H9 (cell line): ENCODE measurements around the gene SLC8B1. TPM values are rescaled to one million over a fixed set of nuclear protein-coding genes. Genes with fewer than 3 reads are reported as not detected.
A peak's percentile ranks its signal among the peaks of the same experiment; 100 is the strongest.
"Not testable (repeated sequence)": the region's sequence is repeated elsewhere in the genome, so short reads cannot be mapped to it uniquely, and the experiment has no call there.

ENCODE experiments used
- DNase-seq: peaks from one replicate; pipeline ENCODE4 v3.0.0-alpha.2; 2017
- H2AFZ ChIP-seq: one replicate; pipeline ENCODE4 v1.6.1; 2013; ENCODE audit warnings: mild to moderate bottlenecking, low read length, control low read depth, moderate library complexity
- H2AK5ac ChIP-seq: 2 replicates; pipeline ENCODE4 v1.6.1; 2013; ENCODE audit warnings: low read length, control low read depth, mixed read lengths; ENCODE audit not compliant: insufficient read length
- H2BK120ac ChIP-seq: one replicate; pipeline ENCODE4 v1.6.1; 2013; ENCODE audit warnings: low read depth, mild to moderate bottlenecking, low read length, control low read depth, inconsistent platforms; ENCODE audit not compliant: poor library complexity, severe bottlenecking
- H2BK12ac ChIP-seq: 2 replicates; pipeline ENCODE4 v1.6.1; 2013; ENCODE audit warnings: low read length, control low read depth, mixed read lengths, low read depth; ENCODE audit not compliant: insufficient read length
- H2BK15ac ChIP-seq: 2 replicates; pipeline ENCODE4 v1.6.1; 2013; ENCODE audit warnings: low read depth, low read length, control low read depth
- H2BK20ac ChIP-seq: one replicate; pipeline ENCODE4 v1.6.1; 2013; ENCODE audit warnings: low read depth, mild to moderate bottlenecking, low read length, control low read depth, inconsistent platforms; ENCODE audit not compliant: poor library complexity, severe bottlenecking
- H2BK5ac ChIP-seq: 2 replicates; pipeline ENCODE4 v1.6.1; 2013; ENCODE audit warnings: low read length, control low read depth, mixed read lengths; ENCODE audit not compliant: insufficient read length
- H3K14ac ChIP-seq: 2 replicates; pipeline ENCODE4 v1.6.1; 2013; ENCODE audit warnings: low read length, control low read depth; ENCODE audit not compliant: insufficient read depth
- H3K18ac ChIP-seq: 2 replicates; pipeline ENCODE4 v1.6.1; 2013; ENCODE audit warnings: low read depth, mild to moderate bottlenecking, mixed read lengths, low read length, control low read depth; ENCODE audit not compliant: insufficient read length
- H3K23ac ChIP-seq: 2 replicates; pipeline ENCODE4 v1.6.1; 2013; ENCODE audit warnings: low read length, control low read depth, mixed read lengths, low read depth; ENCODE audit not compliant: insufficient read length
- H3K23me2 ChIP-seq: 2 replicates; pipeline ENCODE4 v1.6.1; 2013; ENCODE audit warnings: low read depth, mild to moderate bottlenecking, mixed read lengths, low read length, control low read depth; ENCODE audit not compliant: insufficient read length, poor library complexity, severe bottlenecking
- H3K27ac ChIP-seq: 2 replicates; pipeline ENCODE4 v1.5.1; 2013; ENCODE audit warnings: low read length, control low read depth, mixed read lengths, low read depth; ENCODE audit not compliant: insufficient read length
- H3K27me3 ChIP-seq: 2 replicates; pipeline ENCODE4 v1.6.1; 2013; ENCODE audit warnings: low read length, control low read depth, inconsistent platforms; ENCODE audit not compliant: insufficient read depth
- H3K4ac ChIP-seq: 2 replicates; pipeline ENCODE4 v1.6.1; 2013; ENCODE audit warnings: low read depth, mild to moderate bottlenecking, control low read depth, inconsistent platforms, low read length, moderate library complexity
- H3K4me1 ChIP-seq: 2 replicates; pipeline ENCODE4 v1.6.1; 2013; ENCODE audit warnings: low read length, control low read depth, inconsistent platforms; ENCODE audit not compliant: insufficient read depth
- H3K4me2 ChIP-seq: 2 replicates; pipeline ENCODE4 v1.6.1; 2013; ENCODE audit warnings: low read length, control low read depth, mixed read lengths; ENCODE audit not compliant: insufficient read length, insufficient read depth
- H3K56ac ChIP-seq: 2 replicates; pipeline ENCODE4 v1.6.1; 2013; ENCODE audit warnings: low read depth, mild to moderate bottlenecking, mixed read lengths, low read length, control low read depth; ENCODE audit not compliant: insufficient read length
- H3K79me1 ChIP-seq: 2 replicates; pipeline ENCODE4 v1.6.1; 2013; ENCODE audit warnings: low read depth, mild to moderate bottlenecking, moderate library complexity, low read length, control low read depth, inconsistent platforms; ENCODE audit not compliant: insufficient read depth, poor library complexity, severe bottlenecking
- H3K79me2 ChIP-seq: 2 replicates; pipeline ENCODE4 v1.6.1; 2013; ENCODE audit warnings: low read length, control low read depth, inconsistent platforms; ENCODE audit not compliant: insufficient read depth
- H3K9ac ChIP-seq: 2 replicates; pipeline ENCODE4 v1.6.1; 2013; ENCODE audit warnings: low read length, control low read depth, mixed read lengths; ENCODE audit not compliant: insufficient read length; ENCODE audit errors: extremely low read depth
- H3K9me3 ChIP-seq: one replicate; pipeline ENCODE4 v1.6.1; 2013; ENCODE audit warnings: low read depth, low read length, inconsistent platforms; ENCODE audit not compliant: control insufficient read depth
- H3T11ph ChIP-seq: one replicate; pipeline ENCODE4 v1.6.1; 2013; ENCODE audit warnings: mild to moderate bottlenecking, low read length, control low read depth, inconsistent platforms
- H4K20me1 ChIP-seq: one replicate; pipeline ENCODE4 v1.6.1; 2013; ENCODE audit not compliant: control insufficient read depth, insufficient read length, insufficient read depth
- H4K5ac ChIP-seq: 2 replicates; pipeline ENCODE4 v1.6.1; 2013; ENCODE audit warnings: low read depth, mild to moderate bottlenecking, mixed read lengths, low read length, control low read depth; ENCODE audit not compliant: insufficient read length
- H4K8ac ChIP-seq: replicated peaks from 2 replicates; pipeline ENCODE4 v1.6.1; 2013; ENCODE audit warnings: low read length, control low read depth, mixed read lengths, low read depth; ENCODE audit not compliant: insufficient read length
- H4K91ac ChIP-seq: 2 replicates; pipeline ENCODE4 v1.6.1; 2013; ENCODE audit warnings: low read depth, mild to moderate bottlenecking, moderate library complexity, mixed read lengths, low read length, control low read depth; ENCODE audit not compliant: insufficient read length
- H3K27ac Mint-ChIP-seq, 3 experiments: 2 replicates in 2 of 3; 3 replicates in 1 of 3; pipeline ENCODE4 v1.8.0; 2020 to 2021; ENCODE audit warnings: mixed read lengths in 3 of 3, mild to moderate bottlenecking in 1 of 3, moderate library complexity in 1 of 3
- H3K27me3 Mint-ChIP-seq: 2 replicates; pipeline ENCODE4 v1.8.0; 2021; ENCODE audit warnings: low read depth, mild to moderate bottlenecking, moderate library complexity, mixed read lengths
- H3K36me3 Mint-ChIP-seq, 3 experiments: 2 replicates in 2 of 3; 3 replicates in 1 of 3; pipeline ENCODE4 v1.8.0; 2020 to 2021; ENCODE audit warnings: low read depth in 3 of 3, mixed read lengths in 3 of 3; ENCODE audit not compliant: insufficient read depth in 1 of 3
- H3K4me1 Mint-ChIP-seq, 2 experiments: 2 replicates each; pipeline ENCODE4 v1.8.0; 2020; ENCODE audit warnings: mixed read lengths in 2 of 2
- H3K4me3 Mint-ChIP-seq, 2 experiments: 2 replicates in 1 of 2; 3 replicates in 1 of 2; pipeline ENCODE4 v1.8.0; 2020 to 2021; ENCODE audit warnings: mild to moderate bottlenecking in 2 of 2, mixed read lengths in 2 of 2, moderate library complexity in 1 of 2
- H3K9me3 Mint-ChIP-seq, 2 experiments: 2 replicates in 1 of 2; 3 replicates in 1 of 2; pipeline ENCODE4 v1.8.0; 2020; ENCODE audit warnings: mild to moderate bottlenecking in 2 of 2, mixed read lengths in 2 of 2, moderate library complexity in 1 of 2
- WGBS: extraction: QIAGEN DNeasy Blood & Tissue Kit; methylation state at CpG from one replicate; pipeline ENCODE4 v1.1.7; 2013; ENCODE audit warnings: missing lambda C conversion rate, low lambda C conversion rate, mixed read lengths; ENCODE audit not compliant: insufficient read length; ENCODE audit errors: extremely low coverage; 5-methylcytosine and 5-hydroxymethylcytosine counted together
- total RNA-seq: library from RNA; stranded (reverse); gene quantifications from 2 replicates; pipeline ENCODE4 v1.2.1, GENCODE V29; 2021
- TF ChIP-seq, protein P1 (sequence below): fragments of 200-600 bp; sonication (generic); conservative IDR thresholded peaks from 3 replicates; pipeline ENCODE4 v1.8.0; 2021; ENCODE audit warnings: antibody characterized with exemption, mild to moderate bottlenecking

SLC8B1 gene
- total RNA-seq, 1 experiment from 2014 or later = 10.4 TPM

DNA sequence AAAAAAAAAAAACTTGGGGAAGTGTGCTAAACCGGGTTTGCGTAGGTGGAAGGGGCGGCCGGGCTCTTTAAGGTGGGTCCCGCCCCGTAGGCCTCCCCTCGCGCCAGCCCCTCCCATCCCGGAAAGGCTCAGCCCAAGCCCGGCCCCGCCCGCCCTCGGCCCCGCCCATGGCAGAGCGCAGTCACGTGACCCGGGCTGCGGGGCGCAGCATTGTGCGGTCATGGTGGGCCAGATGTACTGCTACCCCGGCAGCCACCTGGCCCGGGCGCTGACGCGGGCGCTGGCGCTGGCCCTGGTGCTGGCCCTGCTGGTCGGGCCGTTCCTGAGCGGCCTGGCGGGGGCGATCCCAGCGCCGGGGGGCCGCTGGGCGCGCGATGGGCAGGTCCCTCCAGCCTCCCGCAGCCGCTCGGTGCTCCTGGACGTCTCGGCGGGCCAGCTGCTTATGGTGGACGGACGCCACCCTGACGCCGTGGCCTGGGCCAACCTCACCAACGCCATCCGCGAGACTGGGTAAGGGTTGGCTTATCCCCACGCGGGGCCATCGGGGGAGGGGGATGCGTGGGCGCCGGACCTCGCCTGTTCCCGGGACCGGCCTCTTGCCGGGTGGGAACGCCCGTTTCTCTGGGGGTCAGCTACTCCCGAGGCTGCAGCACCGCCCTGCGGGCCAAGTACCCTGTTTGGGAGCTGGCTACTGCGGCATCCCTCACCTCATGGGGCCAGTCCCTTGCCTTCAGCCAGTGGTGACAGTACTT lies 23.6 kb upstream of the SLC8B1 start, which contains the start of gene PLBD2:
Gene PLBD2, plus strand, starts transcription at position 207 of the 752 bp plus-strand sequence. Its CDS starts 14 bp downstream, at position 221.
- H4K5ac ChIP-seq = no peak within 1 kb of the TSS
- H4K20me1 ChIP-seq = no peaks in the 10 kb centered on the region
- no CpG with 5 or more reads among the region's 67 CpGs for WGBS
- TF ChIP-seq, protein P1, sequence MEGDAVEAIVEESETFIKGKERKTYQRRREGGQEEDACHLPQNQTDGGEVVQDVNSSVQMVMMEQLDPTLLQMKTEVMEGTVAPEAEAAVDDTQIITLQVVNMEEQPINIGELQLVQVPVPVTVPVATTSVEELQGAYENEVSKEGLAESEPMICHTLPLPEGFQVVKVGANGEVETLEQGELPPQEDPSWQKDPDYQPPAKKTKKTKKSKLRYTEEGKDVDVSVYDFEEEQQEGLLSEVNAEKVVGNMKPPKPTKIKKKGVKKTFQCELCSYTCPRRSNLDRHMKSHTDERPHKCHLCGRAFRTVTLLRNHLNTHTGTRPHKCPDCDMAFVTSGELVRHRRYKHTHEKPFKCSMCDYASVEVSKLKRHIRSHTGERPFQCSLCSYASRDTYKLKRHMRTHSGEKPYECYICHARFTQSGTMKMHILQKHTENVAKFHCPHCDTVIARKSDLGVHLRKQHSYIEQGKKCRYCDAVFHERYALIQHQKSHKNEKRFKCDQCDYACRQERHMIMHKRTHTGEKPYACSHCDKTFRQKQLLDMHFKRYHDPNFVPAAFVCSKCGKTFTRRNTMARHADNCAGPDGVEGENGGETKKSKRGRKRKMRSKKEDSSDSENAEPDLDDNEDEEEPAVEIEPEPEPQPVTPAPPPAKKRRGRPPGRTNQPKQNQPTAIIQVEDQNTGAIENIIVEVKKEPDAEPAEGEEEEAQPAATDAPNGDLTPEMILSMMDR = no peak
- H3K9me3 ChIP-seq = no peaks in the 10 kb centered on the region
- Mint-ChIP-seq H3K4me1 (peaks cover 10 to 20% of the 10 kb centered on the region in 2 experiments), H3K27ac (peak within 1 kb of the TSS in 2 of 3 experiments; percentile 87 to 95; a peak in 2 of 7 replicates), H3K9me3 (no peaks in the 10 kb centered on the region; a peak in 1 of 5 replicates), H3K36me3 (peaks cover 1 to 5% (median 4%) of the 10 kb centered on the region in 3 experiments; a peak in 4 of 7 replicates), H3K4me3 (peak within 1 kb of the TSS; percentile 79 to 90), H3K27me3 (no peaks in the 10 kb centered on the region)
- peak within 1 kb of the TSS; percentile 70 for H3K18ac ChIP-seq
- H3K9ac ChIP-seq = peak within 1 kb of the TSS; percentile 61
- peak; percentile 98 for DNase-seq
- H3K27ac ChIP-seq = no peak within 1 kb of the TSS
- H3K4me2 ChIP-seq = peak within 1 kb of the TSS; percentile 58
- no peak within 1 kb of the TSS for H2BK12ac ChIP-seq
- peaks cover 5% of the 10 kb centered on the region; the same call in 1 of the 2 replicates for H3K4me1 ChIP-seq
- no peak within 1 kb of the TSS for H4K8ac ChIP-seq
- H3K79me1 ChIP-seq = peaks cover 6% of the 10 kb centered on the region
- H2BK20ac ChIP-seq = no peak within 1 kb of the TSS
- H3K79me2 ChIP-seq = no peaks in the 10 kb centered on the region
- no peak within 1 kb of the TSS for H3K23ac ChIP-seq
- H3K23me2 ChIP-seq = peaks cover 7% of the 10 kb centered on the region
- peak within 1 kb of the TSS; percentile 43; the same call in 1 of the 2 replicates for H3K14ac ChIP-seq
- no peaks in the 10 kb centered on the region for H3K27me3 ChIP-seq
- H2AK5ac ChIP-seq = no peak within 1 kb of the TSS
- H2BK15ac ChIP-seq = no peak within 1 kb of the TSS
- H2AFZ ChIP-seq = no peak within 1 kb of the TSS
- H3T11ph ChIP-seq = no peak within 1 kb of the TSS
- no peak within 1 kb of the TSS; the same call in 1 of the 2 replicates for H3K4ac ChIP-seq
- H4K91ac ChIP-seq = no peak within 1 kb of the TSS
- no peak within 1 kb of the TSS for H3K56ac ChIP-seq
- no peak within 1 kb of the TSS for H2BK120ac ChIP-seq
- no peak within 1 kb of the TSS for H2BK5ac ChIP-seq

DNA sequence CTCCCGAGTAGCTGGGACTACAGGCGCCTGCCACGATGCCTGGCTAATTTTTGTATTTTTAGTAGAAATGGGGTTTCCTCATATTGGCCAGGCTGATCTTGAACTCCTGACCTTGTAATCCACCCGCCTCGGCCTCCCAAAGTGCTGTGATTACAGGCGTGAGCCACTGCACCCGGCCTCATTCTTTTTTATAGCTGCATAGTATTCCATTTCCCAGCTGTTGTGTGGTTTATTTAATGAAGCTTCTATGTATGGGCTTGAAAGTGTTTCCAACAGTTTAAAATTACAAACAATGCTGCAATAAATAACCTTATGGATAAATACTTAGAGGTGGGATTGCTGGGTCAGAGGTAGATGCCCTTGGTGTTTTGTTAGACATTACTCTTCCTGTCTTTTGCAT lies 19.3 kb upstream of the SLC8B1 start:
- not testable (repeated sequence) for H2BK120ac ChIP-seq, H2BK12ac ChIP-seq, H3K18ac ChIP-seq, H3K56ac ChIP-seq, H4K20me1 ChIP-seq, H3T11ph ChIP-seq, H3K27me3 Mint-ChIP-seq, H2AFZ ChIP-seq, H3K4ac ChIP-seq, H3K27me3 ChIP-seq, H4K91ac ChIP-seq, H2BK5ac ChIP-seq, H3K23me2 ChIP-seq, H3K9me3 ChIP-seq, H3K79me1 ChIP-seq, H2AK5ac ChIP-seq, H3K9ac ChIP-seq, DNase-seq, H3K27ac ChIP-seq, H3K4me3 Mint-ChIP-seq, H3K79me2 ChIP-seq, H3K4me1 ChIP-seq, H3K23ac ChIP-seq, H3K27ac Mint-ChIP-seq, H3K14ac ChIP-seq, H2BK20ac ChIP-seq, H4K5ac ChIP-seq, H2BK15ac ChIP-seq, H3K4me2 ChIP-seq, H3K9me3 Mint-ChIP-seq, H3K36me3 Mint-ChIP-seq, H4K8ac ChIP-seq
- WGBS = no CpG with 5 or more reads among the region's 7 CpGs
- peaks cover 5 to 21% of the 10 kb centered on the region in 2 experiments for H3K4me1 Mint-ChIP-seq
